MM.1S (cell line): ENCODE data around the gene RXRA.
A peak's percentile ranks its signal among the peaks of the same experiment; 100 is the strongest.

Source experiments
- DNase-seq: peaks from one replicate; pipeline ENCODE4 v3.0.0-alpha.2; 2015
- H2AFZ ChIP-seq: fragments of 300-600 bp; sonication (generic); 2 replicates; pipeline ENCODE4 v1.6.0; 2016; ENCODE audit warnings: antibody characterized with exemption, low read length
- H3F3A ChIP-seq: fragments of 300-600 bp; sonication (generic); 2 replicates; pipeline ENCODE4 v1.6.1; 2016; ENCODE audit warnings: mild to moderate bottlenecking, antibody characterized with exemption, low read length, moderate library complexity, mixed read lengths; ENCODE audit not compliant: insufficient read depth
- H3K27ac ChIP-seq: fragments of 300-600 bp; sonication (generic); 2 replicates; pipeline ENCODE4 v1.5.1; 2016; ENCODE audit warnings: mild to moderate bottlenecking, low read length
- H3K27me3 ChIP-seq: fragments of 300-600 bp; sonication (generic); replicated peaks from 2 replicates; pipeline ENCODE4 v1.6.0; 2016; ENCODE audit warnings: low read length; ENCODE audit not compliant: insufficient read depth
- H3K36me3 ChIP-seq: fragments of 300-600 bp; sonication (generic); replicated peaks from 2 replicates; pipeline ENCODE4 v1.6.1; 2016; ENCODE audit warnings: mild to moderate bottlenecking, low read length, mixed read lengths; ENCODE audit not compliant: insufficient read depth
- H3K4me1 ChIP-seq: fragments of 300-600 bp; sonication (generic); 2 replicates; pipeline ENCODE4 v1.6.1; 2016; ENCODE audit warnings: low read length, mixed read lengths
- H3K4me2 ChIP-seq: fragments of 300-600 bp; sonication (generic); 2 replicates; pipeline ENCODE4 v1.6.0; 2016; ENCODE audit warnings: low read depth, low read length
- H3K4me3 ChIP-seq: fragments of 300-600 bp; sonication (generic); 2 replicates; pipeline ENCODE4 v1.5.1; 2016; ENCODE audit warnings: low read length, mixed read lengths
- H3K79me2 ChIP-seq: fragments of 300-600 bp; sonication (generic); 2 replicates; pipeline ENCODE4 v1.6.1; 2016; ENCODE audit warnings: mixed run types, low read length, mixed read lengths
- H3K9ac ChIP-seq: fragments of 300-600 bp; sonication (generic); 2 replicates; pipeline ENCODE4 v1.6.1; 2016; ENCODE audit warnings: low read length, mixed read lengths
- H3K9me2 ChIP-seq: fragments of 300-600 bp; sonication (generic); replicated peaks from 2 replicates; pipeline ENCODE4 v1.6.1; 2016; ENCODE audit warnings: mild to moderate bottlenecking, low read length, mixed read lengths; ENCODE audit not compliant: insufficient read depth
- H3K9me3 ChIP-seq: fragments of 300-600 bp; sonication (generic); replicated peaks from 2 replicates; pipeline ENCODE4 v1.6.1; 2016; ENCODE audit warnings: mild to moderate bottlenecking, low read length, mixed read lengths; ENCODE audit not compliant: insufficient read depth
- H4K20me1 ChIP-seq: fragments of 300-600 bp; sonication (generic); 2 replicates; pipeline ENCODE4 v1.6.1; 2016; ENCODE audit warnings: mild to moderate bottlenecking, low read length, moderate library complexity, mixed read lengths; ENCODE audit not compliant: insufficient read depth
- EZH2 ChIP-seq: fragments of 300-600 bp; sonication (generic); optimal IDR thresholded peaks from 2 replicates; pipeline ENCODE3; 2017; ENCODE audit warnings: low read depth, mild to moderate bottlenecking, antibody characterized with exemption, low read length, mixed read lengths
- EZH2phosphoT487 ChIP-seq: fragments of 300-600 bp; sonication (generic); IDR thresholded peaks from 2 replicates; pipeline ENCODE4 v1.6.1; 2018; ENCODE audit warnings: antibody characterized with exemption, low read length
- TF ChIP-seq, protein P1 (sequence below): fragments of 300-600 bp; sonication (generic); IDR thresholded peaks from 2 replicates; pipeline ENCODE4 v1.5.1; 2016; ENCODE audit warnings: antibody characterized with exemption, low read length, mixed read lengths

Gene RXRA

DNA sequence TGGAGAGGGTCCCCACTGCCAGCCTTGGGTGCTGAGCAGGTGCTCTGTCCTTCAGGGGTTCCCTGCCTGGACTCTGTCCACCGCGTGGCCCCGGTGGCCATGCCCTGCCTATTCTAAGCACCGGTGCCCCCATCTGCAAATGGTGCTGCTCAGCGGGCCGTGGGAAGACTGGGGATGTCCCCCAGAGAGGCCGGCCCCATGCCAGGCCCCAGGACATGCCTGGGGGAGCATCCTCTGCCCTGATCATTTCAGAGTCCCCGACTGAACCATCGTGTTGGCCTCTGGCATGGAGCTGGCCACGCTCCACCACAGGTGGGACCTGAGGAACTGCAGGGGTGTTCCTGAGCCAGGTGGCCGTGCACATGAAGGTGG, 64.7 kb downstream of the RXRA start:
- peak overlapping the region; percentile 42; the same call in 1 of the 2 replicates for H2AFZ ChIP-seq
- H3K27me3 ChIP-seq, result no peaks in the 10 kb centered on the region
- no peak for DNase-seq
- peak overlapping the region; percentile 33; the same call in 1 of the 2 replicates for H3K4me3 ChIP-seq
- H3K9me3 ChIP-seq, result no peaks in the 10 kb centered on the region
- no peaks in the 10 kb centered on the region for H3K36me3 ChIP-seq
- peak overlapping the region; percentile 65; the same call in 1 of the 2 replicates for H3K4me2 ChIP-seq
- H3K4me1 ChIP-seq, result peaks cover 11% of the 10 kb centered on the region
- H3F3A ChIP-seq, result no peaks in the 10 kb centered on the region
- no peaks in the 10 kb centered on the region for H3K9me2 ChIP-seq
- no peaks in the 10 kb centered on the region for H4K20me1 ChIP-seq
- peak overlapping the region; percentile 75 for H3K27ac ChIP-seq
- H3K9ac ChIP-seq, result peak overlapping the region; percentile 60
- TF ChIP-seq, protein P1, sequence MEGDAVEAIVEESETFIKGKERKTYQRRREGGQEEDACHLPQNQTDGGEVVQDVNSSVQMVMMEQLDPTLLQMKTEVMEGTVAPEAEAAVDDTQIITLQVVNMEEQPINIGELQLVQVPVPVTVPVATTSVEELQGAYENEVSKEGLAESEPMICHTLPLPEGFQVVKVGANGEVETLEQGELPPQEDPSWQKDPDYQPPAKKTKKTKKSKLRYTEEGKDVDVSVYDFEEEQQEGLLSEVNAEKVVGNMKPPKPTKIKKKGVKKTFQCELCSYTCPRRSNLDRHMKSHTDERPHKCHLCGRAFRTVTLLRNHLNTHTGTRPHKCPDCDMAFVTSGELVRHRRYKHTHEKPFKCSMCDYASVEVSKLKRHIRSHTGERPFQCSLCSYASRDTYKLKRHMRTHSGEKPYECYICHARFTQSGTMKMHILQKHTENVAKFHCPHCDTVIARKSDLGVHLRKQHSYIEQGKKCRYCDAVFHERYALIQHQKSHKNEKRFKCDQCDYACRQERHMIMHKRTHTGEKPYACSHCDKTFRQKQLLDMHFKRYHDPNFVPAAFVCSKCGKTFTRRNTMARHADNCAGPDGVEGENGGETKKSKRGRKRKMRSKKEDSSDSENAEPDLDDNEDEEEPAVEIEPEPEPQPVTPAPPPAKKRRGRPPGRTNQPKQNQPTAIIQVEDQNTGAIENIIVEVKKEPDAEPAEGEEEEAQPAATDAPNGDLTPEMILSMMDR, result no peak
- TF ChIP-seq EZH2phosphoT487 (no peak), EZH2 (no peak)
- H3K79me2 ChIP-seq, result peaks cover 36% of the 10 kb centered on the region

DNA sequence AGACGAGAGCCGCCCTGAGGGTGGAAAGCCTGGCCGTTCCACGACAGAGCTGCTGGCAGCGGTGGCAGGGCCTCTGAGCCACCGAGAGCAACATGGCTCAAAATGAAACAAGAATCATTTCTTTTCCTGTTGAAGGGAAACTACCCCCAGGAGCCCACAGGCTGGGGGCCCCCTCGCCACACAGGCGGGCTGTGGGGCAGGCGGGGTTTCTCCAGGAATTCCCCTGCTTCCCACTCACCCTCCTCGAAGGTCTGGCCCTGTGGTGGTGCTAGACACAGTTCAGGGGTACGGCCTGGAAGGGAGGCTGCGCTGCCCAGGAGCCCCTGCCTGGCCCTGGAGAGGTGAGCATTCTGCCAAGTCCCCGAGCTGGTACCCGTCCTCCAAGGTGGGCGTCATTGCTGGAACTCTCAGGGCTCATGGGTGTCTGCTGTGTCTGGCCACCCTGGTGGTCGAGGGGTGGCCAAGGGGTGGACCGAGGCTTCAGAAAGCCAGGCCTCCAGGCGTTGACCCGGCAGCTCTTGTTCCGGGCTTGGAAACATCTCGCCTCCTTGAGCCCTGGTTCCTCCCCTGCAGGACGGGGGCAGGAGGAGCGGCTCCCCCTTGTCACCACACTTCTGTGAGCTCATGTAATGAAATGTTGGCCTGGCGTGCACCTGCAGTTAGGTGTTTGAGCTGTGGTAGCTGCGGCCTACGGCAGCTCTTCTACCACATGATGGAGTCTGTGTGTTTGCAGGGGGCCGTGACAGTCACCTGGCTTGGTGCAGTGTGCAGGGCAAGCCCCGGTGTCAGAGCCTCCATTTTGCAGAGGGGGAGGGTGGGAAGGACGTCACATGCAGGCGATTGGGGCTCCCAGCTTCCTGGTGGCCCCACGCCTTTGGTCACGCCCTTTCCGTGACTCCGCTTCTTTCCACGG, 65.3 kb downstream of the RXRA start:
- peaks cover 15% of the 10 kb centered on the region for H3K4me1 ChIP-seq

DNA sequence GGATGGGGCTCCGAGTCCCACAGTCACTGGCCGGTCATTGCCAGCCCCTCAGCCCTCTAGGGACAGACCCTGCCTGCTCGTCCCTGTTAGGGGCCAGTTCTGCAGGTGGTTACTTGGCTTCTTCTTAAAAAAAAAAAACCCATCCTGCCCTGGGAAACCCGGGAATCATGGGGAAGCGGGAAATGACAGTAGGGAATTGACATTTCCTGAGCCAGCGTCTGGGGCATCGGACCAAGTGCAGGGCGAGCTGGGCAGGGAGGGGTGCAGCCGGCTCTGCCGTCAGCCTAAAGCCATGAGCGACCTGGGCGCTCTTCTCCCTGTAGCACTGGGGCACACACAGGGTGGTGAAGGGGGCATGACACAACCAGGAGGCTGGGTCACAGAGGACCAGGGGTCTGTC, 66.6 kb downstream of the RXRA start:
- TF ChIP-seq EZH2 (no peak), EZH2phosphoT487 (no peak)
- TF ChIP-seq, protein P1, result no peak
- H3K79me2 ChIP-seq, result peaks cover 44% of the 10 kb centered on the region
- no peak overlapping the region for H3K4me3 ChIP-seq
- H4K20me1 ChIP-seq, result no peaks in the 10 kb centered on the region
- no peaks in the 10 kb centered on the region for H3F3A ChIP-seq
- no peak for DNase-seq
- no peak overlapping the region for H3K4me2 ChIP-seq
- no peaks in the 10 kb centered on the region for H3K36me3 ChIP-seq
- no peak overlapping the region for H2AFZ ChIP-seq
- H3K27me3 ChIP-seq, result no peaks in the 10 kb centered on the region
- no peak overlapping the region for H3K27ac ChIP-seq
- H3K9me2 ChIP-seq, result no peaks in the 10 kb centered on the region
- H3K9me3 ChIP-seq, result no peaks in the 10 kb centered on the region
- no peak overlapping the region for H3K9ac ChIP-seq
- H3K4me1 ChIP-seq, result peaks cover 15% of the 10 kb centered on the region

More for the DNA sequence above, 65.3 kb downstream of the RXRA start:
- no peaks in the 10 kb centered on the region for H4K20me1 ChIP-seq
- H3K79me2 ChIP-seq, result peaks cover 37% of the 10 kb centered on the region
- H3K9me2 ChIP-seq, result no peaks in the 10 kb centered on the region
- no peaks in the 10 kb centered on the region for H3K27me3 ChIP-seq
- H3K36me3 ChIP-seq, result no peaks in the 10 kb centered on the region
- H3K27ac ChIP-seq, result peak overlapping the region; percentile 75
- H3K9ac ChIP-seq, result peak overlapping the region; percentile 60
- peak; percentile 68 for DNase-seq
- TF ChIP-seq, protein P1, result no peak
- no peak for TF ChIP-seq EZH2
- no peak for TF ChIP-seq EZH2phosphoT487
- peak overlapping the region; percentile 65 for H3K4me2 ChIP-seq
- H2AFZ ChIP-seq, result peak overlapping the region; percentile 42; the same call in 1 of the 2 replicates
- no peaks in the 10 kb centered on the region for H3K9me3 ChIP-seq
- peak overlapping the region; percentile 33; the same call in 1 of the 2 replicates for H3K4me3 ChIP-seq
- H3F3A ChIP-seq, result no peaks in the 10 kb centered on the region
